HepG2 (cell line): ENCODE results near the gene FKBP1A. TPM values are rescaled to one million over a fixed set of nuclear protein-coding genes. Genes with fewer than 3 reads are reported as not detected.

Source experiments
- ATAC-seq: fragments of 200-7000 bp; cut with Tn5 transposase; 3 replicates; pipeline ENCODE4 v1.9.1; 2020; ENCODE audit warnings: mild to moderate bottlenecking, moderate library complexity
- BruUV-seq: library from RNA; stranded (reverse); fragments of 400-500 nt; replicated peaks from 2 replicates; lab custom pipeline; 2021; lab: Mats Ljungman, UMichigan
- CTCF ChIA-PET: fragments of 300-600 bp; formaldehyde crosslinking; extraction: SDS; loops from one replicate; lab custom pipeline; 2021; ENCODE audit warnings: low total read pairs, inconsistent platforms, low intra/inter-chr PET ratio; lab: Yijun Ruan, JAX
- POLR2A ChIA-PET: fragments of 350-600 bp; sonication (Branson Sonifier 250); formaldehyde crosslinking; loops from one replicate; lab custom pipeline; 2020; ENCODE audit warnings: antibody characterized with exemption, inconsistent platforms; lab: Yijun Ruan, JAX
- DNase-seq: peaks from one replicate; pipeline ENCODE4 v3.0.0-alpha.2; 2015; ENCODE audit warnings: low spot score
- FAIRE-seq: peaks from 3 replicates; lab custom pipeline; 2011; peaks lifted over from hg19 to GRCh38; lab: Jason Lieb, UNC
- H2AFZ ChIP-seq: one replicate; pipeline ENCODE4 v1.6.1; 2011; ENCODE audit warnings: low read length, inconsistent platforms
- H3K27ac ChIP-seq: fragments of 300-600 bp; 3 replicates; pipeline ENCODE4 v1.8.0; 2011; ENCODE audit warnings: mixed run types, mild to moderate bottlenecking, mixed read lengths, low read length, inconsistent platforms; ENCODE audit not compliant: insufficient read depth; ENCODE audit errors: extremely low read length
- H3K27me3 ChIP-seq, 2 experiments: fragments of 200-600 bp in 1 of 2; 2 replicates in 1 of 2; 3 replicates in 1 of 2; pipeline versions ENCODE4 v1.6.0 to v1.8.0; 2011; ENCODE audit warnings: low read length in 2 of 2, mild to moderate bottlenecking in 2 of 2, moderate library complexity in 2 of 2, inconsistent platforms in 1 of 2; ENCODE audit not compliant: insufficient read depth in 2 of 2, control insufficient read depth in 1 of 2
- H3K36me3 ChIP-seq, 2 experiments: fragments of 200-600 bp in 1 of 2; replicated peaks in 1 of 2; 2 replicates in 1 of 2; 3 replicates in 1 of 2; pipeline versions ENCODE4 v1.5.1 to v1.8.0; 2011; ENCODE audit warnings: low read length in 2 of 2, inconsistent platforms in 1 of 2; ENCODE audit not compliant: insufficient read depth in 2 of 2, control insufficient read depth in 1 of 2
- H3K4me1 ChIP-seq: 2 replicates; pipeline ENCODE4 v1.5.1; 2012; ENCODE audit warnings: low read length, inconsistent platforms; ENCODE audit not compliant: insufficient read depth
- H3K4me2 ChIP-seq: 2 replicates; pipeline ENCODE4 v1.6.0; 2011; ENCODE audit warnings: low read depth, low read length, inconsistent platforms
- H3K4me3 ChIP-seq, 3 experiments: fragments of 200-600 bp in 1 of 3; sonication (generic), shearing (Covaris generic) in 1 of 3; replicated peaks in 1 of 3; 2 replicates each; pipeline ENCODE4 v1.5.1; 2011 to 2016; ENCODE audit warnings: low read length in 3 of 3, inconsistent platforms in 2 of 3, low read depth in 2 of 3, mild to moderate bottlenecking in 2 of 3, control low read depth in 1 of 3, mixed read lengths in 1 of 3; ENCODE audit not compliant: insufficient read depth in 1 of 3
- H3K79me2 ChIP-seq: one replicate; pipeline ENCODE4 v1.6.1; 2011; ENCODE audit warnings: low read length, inconsistent platforms; ENCODE audit not compliant: insufficient read depth
- H3K9ac ChIP-seq: 2 replicates; pipeline ENCODE4 v1.6.0; 2011; ENCODE audit warnings: mild to moderate bottlenecking, low read depth, low read length, inconsistent platforms; ENCODE audit not compliant: insufficient read depth
- H3K9me3 ChIP-seq: 2 replicates; pipeline ENCODE4 v1.5.1; 2012; ENCODE audit warnings: mild to moderate bottlenecking, low read length
- H4K20me1 ChIP-seq: 2 replicates; pipeline ENCODE4 v1.6.0; 2011; ENCODE audit warnings: inconsistent platforms, mild to moderate bottlenecking, low read length, moderate library complexity; ENCODE audit not compliant: insufficient read depth
- AKAP8 ChIP-seq: sonication (generic); formaldehyde crosslinking; IDR thresholded peaks from 2 replicates; pipeline ENCODE4 v1.5.1; 2020; ENCODE audit warnings: mild to moderate bottlenecking, missing genetic modification reagents
- CTCF ChIP-seq: sonication (generic); formaldehyde crosslinking; IDR thresholded peaks from 2 replicates; pipeline ENCODE4 v1.5.0; 2020; ENCODE audit warnings: mild to moderate bottlenecking, missing genetic modification reagents, moderate library complexity
- RBM22 ChIP-seq: fragments of 200-400 bp; formaldehyde crosslinking; optimal IDR thresholded peaks from 2 replicates; pipeline ENCODE3; 2017; ENCODE audit warnings: mild to moderate bottlenecking, low read length, moderate library complexity
- ZEB1 ChIP-seq: IDR thresholded peaks from 2 replicates; pipeline ENCODE4 v1.6.1; 2012; ENCODE audit warnings: mild to moderate bottlenecking, low read depth, inconsistent platforms; ENCODE audit not compliant: insufficient replicate concordance
- ZNF331 ChIP-seq: sonication (generic); formaldehyde crosslinking; IDR thresholded peaks from 2 replicates; pipeline ENCODE4 v1.4.0; 2020; ENCODE audit warnings: missing genetic modification reagents
- ZNF468 ChIP-seq: sonication (generic); formaldehyde crosslinking; IDR thresholded peaks from 2 replicates; pipeline ENCODE4 v1.8.0; 2022; ENCODE audit warnings: mild to moderate bottlenecking, moderate library complexity, missing genetic modification reagents
- ZNF564 ChIP-seq: sonication (generic); formaldehyde crosslinking; IDR thresholded peaks from 2 replicates; pipeline ENCODE4 v1.8.1; 2023; ENCODE audit warnings: mild to moderate bottlenecking, missing genetic modification reagents
- ZNF788 ChIP-seq: sonication (generic); formaldehyde crosslinking; IDR thresholded peaks from 2 replicates; pipeline ENCODE4 v1.5.0; 2020; ENCODE audit warnings: mild to moderate bottlenecking, missing genetic modification reagents, borderline replicate concordance
- ZNF841 ChIP-seq: sonication (generic); formaldehyde crosslinking; IDR thresholded peaks from 2 replicates; pipeline ENCODE4 v1.8.1; 2023; ENCODE audit warnings: missing genetic modification reagents, borderline replicate concordance
- ZNF883 ChIP-seq: sonication (generic); formaldehyde crosslinking; IDR thresholded peaks from 2 replicates; pipeline ENCODE4 v1.5.1; 2020; ENCODE audit warnings: mild to moderate bottlenecking, missing genetic modification reagents; ENCODE audit errors: not compliant biosample characterization
- WGBS: methylation state at CpG from one replicate; pipeline ENCODE4 v1.1.6; 2017; ENCODE audit warnings: low lambda C conversion rate; 5-methylcytosine and 5-hydroxymethylcytosine counted together
- in situ Hi-C: cut with HindIII; loops from 2 replicates; pipeline ENCODE4 v1.10.0; 2017; ENCODE audit warnings: low pct_unique_long_range_greater_than_20kb; ENCODE audit not compliant: extremely low pct_ligation_motif_present
- intact Hi-C: fragments of 100-400 bp; cut with micrococcal nuclease; formaldehyde crosslinking; loops from one replicate; pipeline ENCODE4 v1.10.0; 2022; ENCODE audit not compliant: unreplicated experiment
- polyA plus RNA-seq, 8 experiments: library from polyadenylated mRNA; depleted of rRNA in 3 of 8; stranded (reverse) in 7 of 8; unstranded in 1 of 8; fragments of >200 nt; fragmentation: Illumina TruSeq in 4 of 8; extraction: Trizol in 4 of 8; gene quantifications; 2 replicates each; pipeline versions ENCODE4 v1.2.1 to v1.2.3, GENCODE V29; 2011 to 2016; ENCODE audit warnings: low read depth in 4 of 8, missing spikeins in 1 of 8, mixed read lengths in 1 of 8; ENCODE audit not compliant: insufficient read depth in 1 of 8
- total RNA-seq, 5 experiments: library from RNA; depleted of rRNA; stranded (reverse); fragments of >200 nt; fragmentation: Illumina TruSeq; extraction: Trizol; gene quantifications; 2 replicates each; pipeline ENCODE4 v1.2.3, GENCODE V29; 2016; ENCODE audit warnings: low read depth in 1 of 5
- TF ChIP-seq, protein P1 (sequence below): sonication (generic); formaldehyde crosslinking; IDR thresholded peaks from 2 replicates; pipeline ENCODE4 v1.8.1; 2022; ENCODE audit warnings: low read depth, mild to moderate bottlenecking, missing genetic modification reagents

The FKBP1A gene
- total and polyA plus RNA-seq, 2 of the 13 experiments (the other 11 are each of a cell fraction or from before 2014, with no cell fraction given): 119 to 468 TPM

- TF ChIP-seq CTCF (CRISPR knock-in tag) (peak; percentile 54), ZNF883 (CRISPR knock-in tag) (no peak), ZNF468 (CRISPR knock-in tag) (0 out of 2 replicates have a peak, but pooled peaks have one; percentile 46), RBM22 (peak; percentile 87)
- TF ChIP-seq, protein P1, sequence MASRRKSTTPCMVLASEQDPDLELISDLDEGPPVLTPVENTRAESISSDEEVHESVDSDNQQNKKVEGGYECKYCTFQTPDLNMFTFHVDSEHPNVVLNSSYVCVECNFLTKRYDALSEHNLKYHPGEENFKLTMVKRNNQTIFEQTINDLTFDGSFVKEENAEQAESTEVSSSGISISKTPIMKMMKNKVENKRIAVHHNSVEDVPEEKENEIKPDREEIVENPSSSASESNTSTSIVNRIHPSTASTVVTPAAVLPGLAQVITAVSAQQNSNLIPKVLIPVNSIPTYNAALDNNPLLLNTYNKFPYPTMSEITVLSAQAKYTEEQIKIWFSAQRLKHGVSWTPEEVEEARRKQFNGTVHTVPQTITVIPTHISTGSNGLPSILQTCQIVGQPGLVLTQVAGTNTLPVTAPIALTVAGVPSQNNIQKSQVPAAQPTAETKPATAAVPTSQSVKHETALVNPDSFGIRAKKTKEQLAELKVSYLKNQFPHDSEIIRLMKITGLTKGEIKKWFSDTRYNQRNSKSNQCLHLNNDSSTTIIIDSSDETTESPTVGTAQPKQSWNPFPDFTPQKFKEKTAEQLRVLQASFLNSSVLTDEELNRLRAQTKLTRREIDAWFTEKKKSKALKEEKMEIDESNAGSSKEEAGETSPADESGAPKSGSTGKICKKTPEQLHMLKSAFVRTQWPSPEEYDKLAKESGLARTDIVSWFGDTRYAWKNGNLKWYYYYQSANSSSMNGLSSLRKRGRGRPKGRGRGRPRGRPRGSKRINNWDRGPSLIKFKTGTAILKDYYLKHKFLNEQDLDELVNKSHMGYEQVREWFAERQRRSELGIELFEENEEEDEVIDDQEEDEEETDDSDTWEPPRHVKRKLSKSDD (CRISPR knock-in tag): 0 out of 2 replicates have a peak, but pooled peaks have one; percentile 69
Measured at GRCh38 chr20:1334761-1335160, 58.1 kb downstream of the FKBP1A start (continued).

DNA sequence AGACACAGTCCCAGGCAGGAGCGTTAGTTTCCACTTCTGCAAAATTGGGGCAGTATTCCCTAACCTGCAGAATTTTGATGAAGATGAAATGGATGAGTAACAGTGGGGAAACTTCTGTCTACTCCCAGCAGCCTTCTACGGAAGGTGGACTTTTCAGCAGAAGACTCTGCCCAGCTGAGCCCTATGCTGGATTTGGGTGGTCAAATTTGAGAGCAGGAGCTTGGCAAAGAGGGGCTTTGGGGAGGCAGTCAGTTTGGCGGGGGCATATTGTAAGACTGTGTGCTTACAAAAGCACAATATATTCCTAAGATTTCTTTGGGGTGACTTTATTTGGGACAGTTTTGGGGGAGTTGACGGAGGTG, 58.5 kb downstream of the FKBP1A start:
- Histone ChIP-seq H3K9ac (no peak overlapping the region), H2AFZ (no peak overlapping the region), H3K4me3 (no peak overlapping the region), H3K36me3 (peaks cover 5 to 13% of the 10 kb centered on the region in 2 experiments; a peak in 3 of 5 replicates), H4K20me1 (peaks cover 3% of the 10 kb centered on the region; the same call in 1 of the 2 replicates), H3K4me1 (peaks cover 33% of the 10 kb centered on the region), H3K27ac (no peak overlapping the region), H3K9me3 (no peaks in the 10 kb centered on the region), H3K27me3 (no peaks in the 10 kb centered on the region), H3K79me2 (peaks cover 9% of the 10 kb centered on the region), H3K4me2 (no peak overlapping the region)
- ChIA-PET CTCF (no interaction called here), POLR2A (interaction anchor here (3.3 kb wide), 1 partner anchor 9 kb away, joined by 35 read pairs; no protein-coding TSS in a partner anchor)
- no peak for DNase-seq
- ATAC-seq: no peak
- TF ChIP-seq ZNF331 (CRISPR knock-in tag) (peak; percentile 83; the same call in 1 of the 2 replicates), ZNF788 (CRISPR knock-in tag) (0 out of 2 replicates have a peak, but pooled peaks have one; percentile 15), AKAP8 (CRISPR knock-in tag) (no peak), ZNF841 (CRISPR knock-in tag) (no peak), ZEB1 (no peak), ZNF564 (CRISPR knock-in tag) (peak; percentile 0; the same call in 1 of the 2 replicates)
- 88% methylated on average over 4 of the region's 4 CpGs for WGBS
- intact Hi-C loops (no loop called here), in situ Hi-C loops (no loop called here)
- FAIRE-seq: no peak
- no TSS peak for BruUV-seq
